HepG2 (cell line): ENCODE results near the gene DUSP7. TPM values are rescaled to one million over a fixed set of nuclear protein-coding genes. Genes with fewer than 3 reads are reported as not detected.
"Not testable (repeated sequence)": the region's sequence is repeated elsewhere in the genome, so short reads cannot be mapped to it uniquely, and the experiment has no call there.

Experiments
- ATAC-seq: fragments of 200-7000 bp; cut with Tn5 transposase; 3 replicates; pipeline ENCODE4 v1.9.1; 2020; ENCODE audit warnings: mild to moderate bottlenecking, moderate library complexity
- BruUV-seq: library from RNA; stranded (reverse); fragments of 400-500 nt; replicated peaks from 2 replicates; lab custom pipeline; 2021; lab: Mats Ljungman, UMichigan
- CTCF ChIA-PET: fragments of 300-600 bp; formaldehyde crosslinking; extraction: SDS; loops from one replicate; lab custom pipeline; 2021; ENCODE audit warnings: low total read pairs, inconsistent platforms, low intra/inter-chr PET ratio; lab: Yijun Ruan, JAX
- POLR2A ChIA-PET: fragments of 350-600 bp; sonication (Branson Sonifier 250); formaldehyde crosslinking; loops from one replicate; lab custom pipeline; 2020; ENCODE audit warnings: antibody characterized with exemption, inconsistent platforms; lab: Yijun Ruan, JAX
- DNase-seq: peaks from one replicate; pipeline ENCODE4 v3.0.0-alpha.2; 2015; ENCODE audit warnings: low spot score
- FAIRE-seq: peaks from 3 replicates; lab custom pipeline; 2011; peaks lifted over from hg19 to GRCh38; lab: Jason Lieb, UNC
- H2AFZ ChIP-seq: one replicate; pipeline ENCODE4 v1.6.1; 2011; ENCODE audit warnings: low read length, inconsistent platforms
- H3K27ac ChIP-seq: fragments of 300-600 bp; 3 replicates; pipeline ENCODE4 v1.8.0; 2011; ENCODE audit warnings: mixed run types, mild to moderate bottlenecking, mixed read lengths, low read length, inconsistent platforms; ENCODE audit not compliant: insufficient read depth; ENCODE audit errors: extremely low read length
- H3K27me3 ChIP-seq, 2 experiments: fragments of 200-600 bp in 1 of 2; 2 replicates in 1 of 2; 3 replicates in 1 of 2; pipeline versions ENCODE4 v1.6.0 to v1.8.0; 2011; ENCODE audit warnings: low read length in 2 of 2, mild to moderate bottlenecking in 2 of 2, moderate library complexity in 2 of 2, inconsistent platforms in 1 of 2; ENCODE audit not compliant: insufficient read depth in 2 of 2, control insufficient read depth in 1 of 2
- H3K36me3 ChIP-seq, 2 experiments: fragments of 200-600 bp in 1 of 2; replicated peaks in 1 of 2; 2 replicates in 1 of 2; 3 replicates in 1 of 2; pipeline versions ENCODE4 v1.5.1 to v1.8.0; 2011; ENCODE audit warnings: low read length in 2 of 2, inconsistent platforms in 1 of 2; ENCODE audit not compliant: insufficient read depth in 2 of 2, control insufficient read depth in 1 of 2
- H3K4me1 ChIP-seq: 2 replicates; pipeline ENCODE4 v1.5.1; 2012; ENCODE audit warnings: low read length, inconsistent platforms; ENCODE audit not compliant: insufficient read depth
- H3K4me2 ChIP-seq: 2 replicates; pipeline ENCODE4 v1.6.0; 2011; ENCODE audit warnings: low read depth, low read length, inconsistent platforms
- H3K4me3 ChIP-seq, 3 experiments: fragments of 200-600 bp in 1 of 3; sonication (generic), shearing (Covaris generic) in 1 of 3; replicated peaks in 1 of 3; 2 replicates each; pipeline ENCODE4 v1.5.1; 2011 to 2016; ENCODE audit warnings: low read length in 3 of 3, inconsistent platforms in 2 of 3, low read depth in 2 of 3, mild to moderate bottlenecking in 2 of 3, control low read depth in 1 of 3, mixed read lengths in 1 of 3; ENCODE audit not compliant: insufficient read depth in 1 of 3
- H3K79me2 ChIP-seq: one replicate; pipeline ENCODE4 v1.6.1; 2011; ENCODE audit warnings: low read length, inconsistent platforms; ENCODE audit not compliant: insufficient read depth
- H3K9ac ChIP-seq: 2 replicates; pipeline ENCODE4 v1.6.0; 2011; ENCODE audit warnings: mild to moderate bottlenecking, low read depth, low read length, inconsistent platforms; ENCODE audit not compliant: insufficient read depth
- H3K9me3 ChIP-seq: 2 replicates; pipeline ENCODE4 v1.5.1; 2012; ENCODE audit warnings: mild to moderate bottlenecking, low read length
- H4K20me1 ChIP-seq: 2 replicates; pipeline ENCODE4 v1.6.0; 2011; ENCODE audit warnings: inconsistent platforms, mild to moderate bottlenecking, low read length, moderate library complexity; ENCODE audit not compliant: insufficient read depth
- ELF3 ChIP-seq: IDR thresholded peaks from 2 replicates; pipeline ENCODE4 v1.6.1; 2016; ENCODE audit warnings: missing genetic modification reagents, missing compliant biosample characterization
- HNRNPLL ChIP-seq: fragments of 200-400 bp; formaldehyde crosslinking; IDR thresholded peaks from 2 replicates; pipeline ENCODE4 v1.6.1; 2017; ENCODE audit warnings: mild to moderate bottlenecking, low read depth, low read length; ENCODE audit not compliant: poor library complexity, severe bottlenecking
- NRL ChIP-seq: sonication (generic); formaldehyde crosslinking; IDR thresholded peaks from 2 replicates; pipeline ENCODE4 v1.5.0; 2020; ENCODE audit warnings: missing genetic modification reagents, mild to moderate bottlenecking, moderate library complexity, borderline replicate concordance
- ZC3H4 ChIP-seq: sonication (generic); formaldehyde crosslinking; IDR thresholded peaks from 2 replicates; pipeline ENCODE4 v1.4.0; 2020; ENCODE audit warnings: missing genetic modification reagents, borderline replicate concordance
- ZNF274 ChIP-seq: sonication (generic); formaldehyde crosslinking; IDR thresholded peaks from 2 replicates; pipeline ENCODE4 v1.5.1; 2020; ENCODE audit warnings: mild to moderate bottlenecking, missing genetic modification reagents
- ZNF292 ChIP-seq: sonication (generic); formaldehyde crosslinking; IDR thresholded peaks from 2 replicates; pipeline ENCODE4 v1.8.1; 2022; ENCODE audit warnings: mild to moderate bottlenecking, low read depth, missing genetic modification reagents, borderline replicate concordance
- ZNF414 ChIP-seq: sonication (generic); formaldehyde crosslinking; IDR thresholded peaks from 2 replicates; pipeline ENCODE4 v1.5.0; 2020; ENCODE audit warnings: missing genetic modification reagents
- ZNF619 ChIP-seq: sonication (generic); formaldehyde crosslinking; IDR thresholded peaks from 2 replicates; pipeline ENCODE4 v1.4.0; 2020; ENCODE audit warnings: mild to moderate bottlenecking, missing genetic modification reagents
- WGBS: methylation state at CpG from one replicate; pipeline ENCODE4 v1.1.6; 2017; ENCODE audit warnings: low lambda C conversion rate; 5-methylcytosine and 5-hydroxymethylcytosine counted together
- in situ Hi-C: cut with HindIII; loops from 2 replicates; pipeline ENCODE4 v1.10.0; 2017; ENCODE audit warnings: low pct_unique_long_range_greater_than_20kb; ENCODE audit not compliant: extremely low pct_ligation_motif_present
- intact Hi-C: fragments of 100-400 bp; cut with micrococcal nuclease; formaldehyde crosslinking; loops from one replicate; pipeline ENCODE4 v1.10.0; 2022; ENCODE audit not compliant: unreplicated experiment
- polyA plus RNA-seq, 8 experiments: library from polyadenylated mRNA; depleted of rRNA in 3 of 8; stranded (reverse) in 7 of 8; unstranded in 1 of 8; fragments of >200 nt; fragmentation: Illumina TruSeq in 4 of 8; extraction: Trizol in 4 of 8; gene quantifications; 2 replicates each; pipeline versions ENCODE4 v1.2.1 to v1.2.3, GENCODE V29; 2011 to 2016; ENCODE audit warnings: low read depth in 4 of 8, missing spikeins in 1 of 8, mixed read lengths in 1 of 8; ENCODE audit not compliant: insufficient read depth in 1 of 8
- total RNA-seq, 5 experiments: library from RNA; depleted of rRNA; stranded (reverse); fragments of >200 nt; fragmentation: Illumina TruSeq; extraction: Trizol; gene quantifications; 2 replicates each; pipeline ENCODE4 v1.2.3, GENCODE V29; 2016; ENCODE audit warnings: low read depth in 1 of 5
- TF ChIP-seq, protein P1 (sequence below): sonication (generic); formaldehyde crosslinking; IDR thresholded peaks from 2 replicates; pipeline ENCODE4 v1.5.0; 2020; ENCODE audit warnings: mild to moderate bottlenecking, missing genetic modification reagents
- TF ChIP-seq, protein P2 (sequence below), 2 experiments: sonication (generic) in 1 of 2; formaldehyde crosslinking in 1 of 2; IDR thresholded peaks; 2 replicates each; pipeline versions ENCODE4 v1.4.0 to v1.6.1; 2016 to 2020; ENCODE audit warnings: borderline replicate concordance in 1 of 2, low read depth in 1 of 2, mild to moderate bottlenecking in 1 of 2, missing genetic modification reagents in 1 of 2
- TF ChIP-seq, protein P3 (sequence below): sonication (generic); formaldehyde crosslinking; IDR thresholded peaks from 2 replicates; pipeline ENCODE4 v1.4.0; 2020; ENCODE audit warnings: low read depth, mild to moderate bottlenecking, missing genetic modification reagents

Gene DUSP7
- total and polyA plus RNA-seq, 2 of the 13 experiments (the other 11 are each of a cell fraction or from before 2014, with no cell fraction given), result 6.6 to 8.8 TPM

- TF ChIP-seq, protein P1, sequence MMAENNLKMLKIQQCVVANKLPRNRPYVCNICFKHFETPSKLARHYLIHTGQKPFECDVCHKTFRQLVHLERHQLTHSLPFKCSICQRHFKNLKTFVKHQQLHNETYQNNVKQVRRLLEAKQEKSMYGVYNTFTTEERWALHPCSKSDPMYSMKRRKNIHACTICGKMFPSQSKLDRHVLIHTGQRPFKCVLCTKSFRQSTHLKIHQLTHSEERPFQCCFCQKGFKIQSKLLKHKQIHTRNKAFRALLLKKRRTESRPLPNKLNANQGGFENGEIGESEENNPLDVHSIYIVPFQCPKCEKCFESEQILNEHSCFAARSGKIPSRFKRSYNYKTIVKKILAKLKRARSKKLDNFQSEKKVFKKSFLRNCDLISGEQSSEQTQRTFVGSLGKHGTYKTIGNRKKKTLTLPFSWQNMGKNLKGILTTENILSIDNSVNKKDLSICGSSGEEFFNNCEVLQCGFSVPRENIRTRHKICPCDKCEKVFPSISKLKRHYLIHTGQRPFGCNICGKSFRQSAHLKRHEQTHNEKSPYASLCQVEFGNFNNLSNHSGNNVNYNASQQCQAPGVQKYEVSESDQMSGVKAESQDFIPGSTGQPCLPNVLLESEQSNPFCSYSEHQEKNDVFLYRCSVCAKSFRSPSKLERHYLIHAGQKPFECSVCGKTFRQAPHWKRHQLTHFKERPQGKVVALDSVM (CRISPR knock-in tag), result peak; percentile 97
- TF ChIP-seq, protein P2, sequence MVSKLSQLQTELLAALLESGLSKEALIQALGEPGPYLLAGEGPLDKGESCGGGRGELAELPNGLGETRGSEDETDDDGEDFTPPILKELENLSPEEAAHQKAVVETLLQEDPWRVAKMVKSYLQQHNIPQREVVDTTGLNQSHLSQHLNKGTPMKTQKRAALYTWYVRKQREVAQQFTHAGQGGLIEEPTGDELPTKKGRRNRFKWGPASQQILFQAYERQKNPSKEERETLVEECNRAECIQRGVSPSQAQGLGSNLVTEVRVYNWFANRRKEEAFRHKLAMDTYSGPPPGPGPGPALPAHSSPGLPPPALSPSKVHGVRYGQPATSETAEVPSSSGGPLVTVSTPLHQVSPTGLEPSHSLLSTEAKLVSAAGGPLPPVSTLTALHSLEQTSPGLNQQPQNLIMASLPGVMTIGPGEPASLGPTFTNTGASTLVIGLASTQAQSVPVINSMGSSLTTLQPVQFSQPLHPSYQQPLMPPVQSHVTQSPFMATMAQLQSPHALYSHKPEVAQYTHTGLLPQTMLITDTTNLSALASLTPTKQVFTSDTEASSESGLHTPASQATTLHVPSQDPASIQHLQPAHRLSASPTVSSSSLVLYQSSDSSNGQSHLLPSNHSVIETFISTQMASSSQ (IDR thresholded peaks at IDR 0.05; ENCODE audit: low read depth), result not testable (repeated sequence)
- TF ChIP-seq, protein P2 (CRISPR knock-in tag; IDR thresholded peaks at IDR 0.05; ENCODE audit: borderline replicate concordance), result peak; percentile 81
Observed at GRCh38 chr3:52033748-52034147, 22.6 kb downstream of the DUSP7 start (continued).

DNA sequence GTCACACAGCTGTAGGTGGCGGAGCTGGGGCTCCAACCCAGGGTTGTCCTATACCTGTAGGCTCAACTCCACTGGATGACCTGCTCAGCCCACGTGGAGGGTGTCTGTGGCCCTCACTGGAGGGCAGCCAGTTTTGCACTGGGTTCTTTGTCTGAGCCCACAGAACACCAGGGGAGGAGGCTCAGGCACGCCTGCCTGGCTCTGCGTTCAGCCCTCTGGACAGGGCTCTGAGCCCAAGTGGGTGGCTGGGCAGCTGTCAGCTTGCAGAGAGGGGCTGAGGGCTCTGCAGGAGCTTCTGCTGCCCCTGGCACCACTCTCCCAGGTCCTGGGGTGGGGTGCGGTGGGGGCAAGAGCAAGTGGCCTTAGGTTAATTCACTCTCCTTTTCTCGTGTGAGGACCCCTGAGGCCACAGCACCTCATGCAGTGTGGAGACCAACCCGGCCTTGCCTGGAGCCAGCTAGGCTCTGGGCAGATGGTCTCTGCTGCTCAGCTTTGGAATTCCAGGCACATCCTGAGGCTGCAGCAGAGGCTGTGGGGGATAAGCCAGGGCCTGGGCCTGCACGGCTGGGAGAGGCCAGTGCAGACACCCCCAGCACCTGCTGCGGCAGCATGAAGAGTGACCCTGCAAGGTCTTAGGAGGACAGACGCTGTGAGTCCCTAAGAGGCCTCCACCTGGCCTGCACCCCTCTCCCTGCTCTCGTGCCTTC is 23.5 kb downstream of the DUSP7 start:
- peak overlapping the region; percentile 19; the same call in 1 of the 2 replicates for H3K9ac ChIP-seq
- ChIA-PET CTCF (no interaction called here), POLR2A (interaction anchor here (0.6 to 1.8 kb wide), 5 partner anchors 14 to 50 kb away, joined by 3 to 7 read pairs (median 4); partner anchors contain the start of genes ACY1 and RPL29)
- intact Hi-C loops, result no loop called here
- WGBS, result 13% methylated on average over 5 of the region's 11 CpGs
- H4K20me1 ChIP-seq, result no peaks in the 10 kb centered on the region
- no peaks in the 10 kb centered on the region for H3K9me3 ChIP-seq
- DNase-seq, result no peak
- H2AFZ ChIP-seq, result no peak overlapping the region
- H3K27ac ChIP-seq, result peak overlapping the region; percentile 16
- no peaks in the 10 kb centered on the region for H3K79me2 ChIP-seq
- peak overlapping the region; percentile 78 for H3K4me2 ChIP-seq
- H3K4me1 ChIP-seq, result peaks cover 88% of the 10 kb centered on the region
- H3K36me3 ChIP-seq, result no peaks in the 10 kb centered on the region
- ATAC-seq, result peak; percentile 49
- BruUV-seq, result no TSS peak
- H3K4me3 ChIP-seq, result peak overlapping the region in 2 of 3 experiments; percentile 19 to 36; a peak in 2 of 6 replicates
- in situ Hi-C loops, result no loop called here
- H3K27me3 ChIP-seq, result 0 out of 5 replicates have a peak, but pooled peaks cover 0 to 1% of the 10 kb centered on the region in 2 experiments
- FAIRE-seq, result no peak
- no peak for TF ChIP-seq NRL (CRISPR knock-in tag)
- no peak for TF ChIP-seq ZNF414 (CRISPR knock-in tag)
- peak; percentile 40; the same call in 1 of the 2 replicates for TF ChIP-seq ZNF619 (CRISPR knock-in tag)
- TF ChIP-seq ZC3H4 (CRISPR knock-in tag), result no peak
- TF ChIP-seq, protein P3, sequence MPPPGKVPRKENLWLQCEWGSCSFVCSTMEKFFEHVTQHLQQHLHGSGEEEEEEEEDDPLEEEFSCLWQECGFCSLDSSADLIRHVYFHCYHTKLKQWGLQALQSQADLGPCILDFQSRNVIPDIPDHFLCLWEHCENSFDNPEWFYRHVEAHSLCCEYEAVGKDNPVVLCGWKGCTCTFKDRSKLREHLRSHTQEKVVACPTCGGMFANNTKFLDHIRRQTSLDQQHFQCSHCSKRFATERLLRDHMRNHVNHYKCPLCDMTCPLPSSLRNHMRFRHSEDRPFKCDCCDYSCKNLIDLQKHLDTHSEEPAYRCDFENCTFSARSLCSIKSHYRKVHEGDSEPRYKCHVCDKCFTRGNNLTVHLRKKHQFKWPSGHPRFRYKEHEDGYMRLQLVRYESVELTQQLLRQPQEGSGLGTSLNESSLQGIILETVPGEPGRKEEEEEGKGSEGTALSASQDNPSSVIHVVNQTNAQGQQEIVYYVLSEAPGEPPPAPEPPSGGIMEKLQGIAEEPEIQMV, result no peak
- 0 out of 2 replicates have a peak, but pooled peaks have one; percentile 42 for TF ChIP-seq ZNF274 (CRISPR knock-in tag)
- no peak for TF ChIP-seq ELF3 (CRISPR knock-in tag)
- peak; percentile 35 for TF ChIP-seq HNRNPLL
- TF ChIP-seq ZNF292 (CRISPR knock-in tag), result 0 out of 2 replicates have a peak, but pooled peaks have one; percentile 7
